ENCODE data around the gene TSHZ2. TPM values are rescaled to one million over a fixed set of nuclear protein-coding genes. Genes with fewer than 3 reads are reported as not detected.

TSHZ2 gene
- total RNA-seq, 1 donor from 2014 or later, result 10.1 TPM

- DNase-seq, result no peak
Observed at GRCh38 chr20:53252002-53252401, 279.8 kb downstream of the TSHZ2 start.

GRCh38 chr20:53253668-53254067 is 281.5 kb downstream of the TSHZ2 start:
- DNase-seq, result no peak

- no peak for DNase-seq
Observed at GRCh38 chr20:53255102-53255710, 283.0 kb downstream of the TSHZ2 start.

GRCh38 chr20:53258741-53259140 is 286.6 kb downstream of the TSHZ2 start:
- no peak for DNase-seq

- DNase-seq, result no peak
Observed at GRCh38 chr20:53260168-53260567, 288.0 kb downstream of the TSHZ2 start.

- no peak for DNase-seq
Observed at GRCh38 chr20:53260591-53260990, 288.4 kb downstream of the TSHZ2 start.

GRCh38 chr20:53262365-53262764 is 290.2 kb downstream of the TSHZ2 start:
- DNase-seq, result no peak

- no peak for DNase-seq
Observed at GRCh38 chr20:53263554-53264438, 291.6 kb downstream of the TSHZ2 start.

- no peak for DNase-seq
Observed at GRCh38 chr20:53264604-53265003, 292.4 kb downstream of the TSHZ2 start.

- no peak for DNase-seq
Observed at GRCh38 chr20:53265304-53265875, 293.2 kb downstream of the TSHZ2 start.

- DNase-seq, result no peak
Observed at GRCh38 chr20:53269380-53269779, 297.2 kb downstream of the TSHZ2 start.

- no peak for DNase-seq
Observed at GRCh38 chr20:53270792-53271375, 298.7 kb downstream of the TSHZ2 start.

- DNase-seq, result no peak
Observed at GRCh38 chr20:53274365-53274764, 302.2 kb downstream of the TSHZ2 start.

GRCh38 chr20:53274807-53275206 is 302.6 kb downstream of the TSHZ2 start:
- no peak for DNase-seq

GRCh38 chr20:53276143-53276542 is 304.0 kb downstream of the TSHZ2 start:
- no peak for DNase-seq

GRCh38 chr20:53278555-53278954 is 306.4 kb downstream of the TSHZ2 start:
- DNase-seq, result no peak

GRCh38 chr20:53279735-53280134 is 307.6 kb downstream of the TSHZ2 start:
- no peak for DNase-seq

- DNase-seq, result no peak
Observed at GRCh38 chr20:53281557-53282117, 309.5 kb downstream of the TSHZ2 start.

- DNase-seq, result no peak
Observed at GRCh38 chr20:53282217-53282955, 310.2 kb downstream of the TSHZ2 start.

GRCh38 chr20:53283011-53283410 is 310.9 kb downstream of the TSHZ2 start:
- no peak for DNase-seq

- no peak for DNase-seq
Observed at GRCh38 chr20:53283597-53283996, 311.4 kb downstream of the TSHZ2 start.

- no peak for DNase-seq
Observed at GRCh38 chr20:53284256-53284655, 312.1 kb downstream of the TSHZ2 start.

All from skin of body (tissue), 2 donors.